AG10803 (cell line): ENCODE data around the gene RGS14.

Experiments used
- DNase-seq: peaks from one replicate; pipeline ENCODE4 v3.0.0; 2010; ENCODE audit warnings: low read depth
- H3K4me3 ChIP-seq: 2 replicates; pipeline ENCODE4 v1.5.1; 2011; ENCODE audit warnings: mild to moderate bottlenecking, low read length, control low read depth
- TF ChIP-seq, protein P1 (sequence below): conservative IDR thresholded peaks from 2 replicates; pipeline ENCODE4 v1.5.1; 2011; ENCODE audit warnings: mild to moderate bottlenecking, low read length, control low read depth, inconsistent platforms

Gene RGS14

GRCh38 chr5:177328545-177329231 is 29.0 kb upstream of the RGS14 start:
- TF ChIP-seq, protein P1, sequence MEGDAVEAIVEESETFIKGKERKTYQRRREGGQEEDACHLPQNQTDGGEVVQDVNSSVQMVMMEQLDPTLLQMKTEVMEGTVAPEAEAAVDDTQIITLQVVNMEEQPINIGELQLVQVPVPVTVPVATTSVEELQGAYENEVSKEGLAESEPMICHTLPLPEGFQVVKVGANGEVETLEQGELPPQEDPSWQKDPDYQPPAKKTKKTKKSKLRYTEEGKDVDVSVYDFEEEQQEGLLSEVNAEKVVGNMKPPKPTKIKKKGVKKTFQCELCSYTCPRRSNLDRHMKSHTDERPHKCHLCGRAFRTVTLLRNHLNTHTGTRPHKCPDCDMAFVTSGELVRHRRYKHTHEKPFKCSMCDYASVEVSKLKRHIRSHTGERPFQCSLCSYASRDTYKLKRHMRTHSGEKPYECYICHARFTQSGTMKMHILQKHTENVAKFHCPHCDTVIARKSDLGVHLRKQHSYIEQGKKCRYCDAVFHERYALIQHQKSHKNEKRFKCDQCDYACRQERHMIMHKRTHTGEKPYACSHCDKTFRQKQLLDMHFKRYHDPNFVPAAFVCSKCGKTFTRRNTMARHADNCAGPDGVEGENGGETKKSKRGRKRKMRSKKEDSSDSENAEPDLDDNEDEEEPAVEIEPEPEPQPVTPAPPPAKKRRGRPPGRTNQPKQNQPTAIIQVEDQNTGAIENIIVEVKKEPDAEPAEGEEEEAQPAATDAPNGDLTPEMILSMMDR, result no peak

DNA sequence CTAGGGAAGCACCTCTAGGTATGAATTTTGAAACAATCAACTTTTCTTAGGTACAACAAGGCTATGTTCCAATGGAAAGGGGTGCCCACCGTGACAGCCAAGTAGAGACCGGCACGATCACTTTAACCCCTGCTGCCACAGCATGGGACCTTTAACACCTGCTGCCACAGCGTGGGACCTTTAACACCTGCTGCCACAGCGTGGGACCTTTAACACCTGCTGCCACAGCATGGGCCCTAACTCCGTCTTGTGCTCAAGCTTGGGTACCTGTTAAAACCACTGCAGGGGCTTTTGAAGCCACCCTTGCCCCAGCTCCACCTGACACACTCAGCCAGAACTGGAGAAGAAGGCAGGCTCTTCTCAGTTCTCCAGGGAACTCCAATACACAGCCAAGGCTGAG is 27.8 kb upstream of the RGS14 start:
- TF ChIP-seq, protein P1, result no peak
- no peak overlapping the region for H3K4me3 ChIP-seq
- DNase-seq, result no peak

More at GRCh38 chr5:177328545-177329231, 29.0 kb upstream of the RGS14 start:
- H3K4me3 ChIP-seq, result no peak overlapping the region
- no peak for DNase-seq

DNA sequence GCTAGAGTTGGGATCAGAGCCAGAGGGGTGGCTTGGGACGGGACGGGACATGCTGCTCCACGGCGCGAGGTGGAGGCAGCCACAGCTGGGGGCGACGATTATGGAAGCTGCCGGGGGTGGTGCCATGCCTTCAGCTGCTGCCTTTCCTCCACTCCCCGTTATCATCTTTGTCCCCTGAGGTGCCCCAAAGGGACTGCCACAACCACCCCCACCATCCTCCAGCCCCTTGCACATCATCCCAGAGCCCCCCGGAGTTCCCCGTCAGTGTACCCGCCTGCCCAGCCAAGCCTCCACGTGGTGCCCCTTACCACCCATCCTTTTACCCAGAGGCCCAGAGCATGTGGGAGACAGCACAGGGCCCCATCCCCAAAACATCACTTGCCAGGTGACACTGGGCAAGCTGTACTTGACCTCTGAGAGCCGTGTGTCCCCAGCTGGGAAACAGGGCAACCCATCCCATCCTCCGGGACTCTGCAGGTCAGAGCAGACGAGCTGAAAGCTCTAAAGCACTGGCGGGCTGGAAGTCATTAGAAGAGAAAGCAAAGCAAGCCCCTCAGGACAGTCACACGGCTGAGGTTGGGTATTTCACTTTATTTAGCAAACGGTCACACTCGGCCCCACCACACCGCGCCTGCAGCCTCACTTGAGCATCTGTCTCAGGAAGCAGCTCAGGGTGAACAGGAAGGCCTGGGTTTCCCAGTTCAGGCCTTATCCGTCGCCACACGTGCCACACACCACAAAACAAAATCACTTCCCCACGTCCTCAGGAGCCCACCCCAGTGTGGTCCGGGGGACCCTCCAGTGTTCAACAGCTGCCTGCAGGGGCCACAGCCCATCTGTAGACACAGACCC is 26.5 kb upstream of the RGS14 start:
- TF ChIP-seq, protein P1, result no peak
- H3K4me3 ChIP-seq, result no peak overlapping the region
- DNase-seq, result no peak

DNA sequence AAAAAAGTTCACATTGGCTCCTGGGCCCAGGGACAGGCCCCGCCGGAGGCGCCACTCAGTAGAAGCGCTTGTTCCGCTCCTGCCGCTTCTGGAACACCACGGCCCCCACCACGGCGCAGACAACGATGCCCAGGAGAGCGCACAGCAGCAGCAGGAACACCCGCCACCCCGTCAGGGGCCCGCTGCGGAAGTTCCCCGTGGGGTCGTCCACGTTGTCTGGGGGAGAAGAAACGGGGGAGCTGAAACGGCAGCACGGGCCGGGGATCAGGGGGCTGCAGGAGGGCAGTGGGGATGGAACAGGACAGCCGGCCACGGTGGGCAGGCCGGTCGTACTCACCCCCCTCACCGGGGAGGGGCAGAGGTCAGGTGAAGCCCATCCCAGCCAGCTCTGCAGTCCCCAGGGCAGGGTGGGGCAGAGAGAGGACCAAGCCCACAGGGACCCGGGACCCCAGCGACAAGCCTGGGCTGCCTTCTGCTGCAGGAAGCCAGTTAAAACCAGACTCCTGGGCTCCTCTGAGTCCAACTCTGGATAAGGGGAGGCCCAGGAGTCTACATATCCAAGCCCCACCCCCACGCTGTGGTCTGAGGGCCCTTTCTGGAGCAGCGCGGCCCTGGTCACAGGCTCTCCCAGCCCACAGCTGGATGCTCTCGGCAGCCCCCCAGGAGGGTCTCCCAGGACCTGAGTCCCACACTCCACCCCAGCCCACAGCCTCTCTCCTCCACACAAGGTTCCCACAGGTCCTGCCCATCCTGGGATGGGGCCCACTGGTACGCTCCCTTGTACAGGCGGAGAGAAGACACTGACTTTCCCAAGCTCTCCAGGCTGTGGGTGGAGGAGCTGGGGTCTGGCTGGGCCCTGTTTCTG is 25.5 kb upstream of the RGS14 start:
- no peak for DNase-seq
- TF ChIP-seq, protein P1, result no peak
- no peak overlapping the region for H3K4me3 ChIP-seq

DNA sequence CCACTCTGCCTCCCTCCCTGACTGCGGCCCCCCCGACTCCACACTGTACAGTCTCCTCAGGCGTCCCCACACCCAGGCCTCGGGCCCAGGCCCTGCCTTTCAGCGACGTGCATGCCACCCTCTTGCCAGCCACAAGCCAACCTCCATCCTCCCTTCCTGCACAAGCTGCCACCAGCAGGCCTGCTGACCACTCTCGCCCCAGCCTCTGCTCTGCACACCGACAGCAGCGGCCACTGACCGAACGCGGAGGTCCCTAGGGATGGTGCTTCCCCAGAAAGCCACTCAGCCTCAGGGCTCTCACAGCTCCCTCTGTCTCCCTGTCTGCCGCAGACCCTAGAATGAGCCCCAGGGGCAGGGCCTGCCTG is 24.8 kb upstream of the RGS14 start:
- TF ChIP-seq, protein P1, result no peak
- no peak overlapping the region for H3K4me3 ChIP-seq
- no peak for DNase-seq

GRCh38 chr5:177333420-177334154 is 24.1 kb upstream of the RGS14 start:
- no peak overlapping the region for H3K4me3 ChIP-seq
- TF ChIP-seq, protein P1, result no peak

More at GRCh38 chr5:177333420-177334154, 24.1 kb upstream of the RGS14 start:
- no peak for DNase-seq
